ENCODE measurements around the gene DOCK2. TPM values are rescaled to one million over a fixed set of nuclear protein-coding genes. Genes with fewer than 3 reads are reported as not detected.

Gene DOCK2
- total and polyA plus RNA-seq, 5 experiments from 2014 or later, result 59.5 to 182 (median 84.6) TPM

- Mint-ChIP-seq H3K4me1 (peaks cover 23 to 55% (median 53%) of the 10 kb centered on the region in 4 donors), H3K27ac (no peak overlapping the region), H3K36me3 (peaks cover 21 to 69% (median 30%) of the 10 kb centered on the region in 3 donors), H3K9me3 (peaks cover 0 to 17% (median 4%) of the 10 kb centered on the region in 9 donors), H3K4me3 (no peak overlapping the region), H3K27me3 (no peaks in the 10 kb centered on the region)
- ATAC-seq (no peak), DNase-seq (no peak)
- POLR2A ChIA-PET, result no interaction called here
Measured at GRCh38 chr5:169666365-169666764, 29.3 kb downstream of the DOCK2 start.

DNA sequence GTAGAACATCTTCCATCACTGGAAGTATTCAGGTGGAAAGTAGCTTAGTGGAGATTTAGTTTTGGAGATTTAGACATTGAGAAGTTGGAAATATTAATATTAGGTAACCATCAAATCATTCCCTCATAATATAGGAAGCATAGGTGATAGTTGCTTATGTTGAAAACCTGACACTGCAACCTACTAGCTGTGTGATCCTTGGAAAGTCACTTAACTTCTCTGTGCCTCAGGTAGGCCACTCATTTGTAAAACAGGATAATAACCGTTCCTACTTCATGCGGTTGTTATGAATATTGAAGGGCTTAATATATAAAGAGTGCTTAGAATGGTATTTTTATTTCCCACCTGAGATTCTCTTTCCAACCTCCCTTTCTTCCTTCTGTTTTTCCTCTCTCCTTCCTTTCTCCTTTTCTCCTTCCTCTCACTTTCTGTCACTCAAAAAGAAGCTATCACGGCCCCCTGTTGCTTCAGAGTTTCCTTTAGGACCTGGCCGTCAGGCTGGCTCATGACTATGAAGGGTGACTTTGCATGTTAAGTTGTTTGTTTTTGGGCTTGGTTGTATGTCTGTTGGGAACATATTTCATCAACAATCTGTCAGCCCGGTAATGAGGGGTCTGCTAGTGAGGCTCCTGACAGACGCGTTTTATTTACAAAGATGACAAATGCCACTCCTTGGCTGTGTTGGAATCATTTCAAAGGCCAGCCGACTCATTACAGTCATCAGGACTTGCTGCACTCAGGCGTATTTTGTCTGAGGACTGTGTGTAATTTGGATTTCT is 31.0 kb downstream of the DOCK2 start:
- peak overlapping the region in 6 of 10 donors; percentile 8 to 64 (median 44) for H3K27ac Mint-ChIP-seq
- H3K4me1 Mint-ChIP-seq, result peaks cover 19 to 41% (median 37%) of the 10 kb centered on the region in 4 donors
- no peak overlapping the region for H3K4me3 Mint-ChIP-seq
- POLR2A ChIA-PET, result no interaction called here
- peaks cover 0 to 5% (median 0%) of the 10 kb centered on the region in 9 donors for H3K9me3 Mint-ChIP-seq
- peaks cover 5 to 64% (median 21%) of the 10 kb centered on the region in 3 donors for H3K36me3 Mint-ChIP-seq
- no peaks in the 10 kb centered on the region for H3K27me3 Mint-ChIP-seq
- no peak for DNase-seq
- ATAC-seq, result no peak

- Mint-ChIP-seq H3K4me1 (peaks cover 18 to 35% (median 30%) of the 10 kb centered on the region in 4 donors), H3K27ac (peak overlapping the region in 2 of 10 donors; percentile 2 to 64)
Measured at GRCh38 chr5:169668732-169669131, 31.7 kb downstream of the DOCK2 start.

GRCh38 chr5:169670769-169671525 is 33.9 kb downstream of the DOCK2 start:
- Mint-ChIP-seq H3K27ac (peak overlapping the region in 2 of 10 donors; percentile 14 to 47), H3K4me1 (peaks cover 6 to 22% (median 15%) of the 10 kb centered on the region in 4 donors), H3K36me3 (peaks cover 0 to 68% (median 25%) of the 10 kb centered on the region in 3 donors), H3K9me3 (no peaks in the 10 kb centered on the region), H3K27me3 (no peaks in the 10 kb centered on the region), H3K4me3 (no peak overlapping the region)
- POLR2A ChIA-PET, result no interaction called here
- DNase-seq (no peak), ATAC-seq (no peak)

More at GRCh38 chr5:169668732-169669131, 31.7 kb downstream of the DOCK2 start:
- H3K27me3 Mint-ChIP-seq, result no peaks in the 10 kb centered on the region
- ATAC-seq, result no peak
- H3K4me3 Mint-ChIP-seq, result no peak overlapping the region
- no peak for DNase-seq
- POLR2A ChIA-PET, result no interaction called here
- peaks cover 5 to 62% (median 20%) of the 10 kb centered on the region in 3 donors for H3K36me3 Mint-ChIP-seq
- peaks cover 0 to 5% (median 0%) of the 10 kb centered on the region in 9 donors for H3K9me3 Mint-ChIP-seq

DNA sequence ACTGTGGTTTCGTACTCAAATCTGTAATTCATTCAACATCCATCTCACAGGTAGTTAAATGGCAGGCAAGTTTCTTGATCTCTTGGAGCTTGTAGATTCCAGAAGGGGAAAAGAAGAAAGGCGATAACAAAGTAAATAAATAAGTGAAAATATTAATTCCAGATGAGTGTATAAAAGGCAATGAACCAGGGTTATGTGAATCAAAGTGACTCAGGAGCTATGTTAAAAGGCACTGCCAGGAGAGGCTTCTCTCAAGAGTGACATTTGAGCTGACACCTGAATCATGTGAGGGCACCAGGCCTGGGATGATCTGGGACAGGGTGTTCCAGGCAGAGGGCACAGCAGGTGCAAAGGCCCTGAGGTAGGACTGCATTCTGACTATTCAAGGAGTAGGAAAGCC is 45.0 kb downstream of the DOCK2 start:
- Mint-ChIP-seq H3K4me1 (peaks cover 0 to 5% (median 2%) of the 10 kb centered on the region in 4 donors), H3K27ac (no peak overlapping the region), H3K4me3 (no peak overlapping the region), H3K27me3 (no peaks in the 10 kb centered on the region), H3K36me3 (peaks cover 11 to 90% (median 41%) of the 10 kb centered on the region in 3 donors), H3K9me3 (no peaks in the 10 kb centered on the region)
- ATAC-seq (no peak), DNase-seq (no peak)
- POLR2A ChIA-PET, result no interaction called here

GRCh38 chr5:169686137-169686536 is 49.1 kb downstream of the DOCK2 start:
- Mint-ChIP-seq H3K27ac (peak overlapping the region in 3 of 10 donors; percentile 56 to 91 (median 61)), H3K9me3 (no peaks in the 10 kb centered on the region), H3K4me1 (peaks cover 0 to 11% (median 4%) of the 10 kb centered on the region in 4 donors), H3K27me3 (no peaks in the 10 kb centered on the region), H3K36me3 (peaks cover 11 to 97% (median 48%) of the 10 kb centered on the region in 3 donors), H3K4me3 (peak overlapping the region in 1 of 10 donors; percentile 16)
- DNase-seq, result no peak
- POLR2A ChIA-PET, result no interaction called here
- ATAC-seq, result no peak

- DNase-seq, result no peak
- Mint-ChIP-seq H3K4me3 (no peak overlapping the region), H3K4me1 (peaks cover 0 to 13% (median 5%) of the 10 kb centered on the region in 4 donors), H3K36me3 (peaks cover 11 to 93% (median 38%) of the 10 kb centered on the region in 3 donors), H3K27ac (peak overlapping the region in 1 of 10 donors; percentile 33), H3K9me3 (no peaks in the 10 kb centered on the region), H3K27me3 (no peaks in the 10 kb centered on the region)
- POLR2A ChIA-PET, result no interaction called here
- no peak for ATAC-seq
Measured at GRCh38 chr5:169688106-169688505, 51.0 kb downstream of the DOCK2 start.

GRCh38 chr5:169691471-169691870 is 54.4 kb downstream of the DOCK2 start:
- Mint-ChIP-seq H3K9me3 (no peaks in the 10 kb centered on the region), H3K27ac (no peak overlapping the region), H3K27me3 (no peaks in the 10 kb centered on the region), H3K36me3 (peaks cover 10 to 93% (median 43%) of the 10 kb centered on the region in 3 donors), H3K4me3 (no peak overlapping the region), H3K4me1 (peaks cover 0 to 10% (median 7%) of the 10 kb centered on the region in 4 donors)
- ATAC-seq (no peak), DNase-seq (no peak)
- POLR2A ChIA-PET, result no interaction called here

- POLR2A ChIA-PET, result no interaction called here
- ATAC-seq (no peak), DNase-seq (no peak)
- H3K36me3 Mint-ChIP-seq, result peaks cover 10 to 94% (median 47%) of the 10 kb centered on the region in 3 donors
- peak overlapping the region in 1 of 10 donors; percentile 50 for H3K27ac Mint-ChIP-seq
- H3K4me3 Mint-ChIP-seq, result no peak overlapping the region
- H3K9me3 Mint-ChIP-seq, result no peaks in the 10 kb centered on the region
- peaks cover 0 to 10% (median 5%) of the 10 kb centered on the region in 4 donors for H3K4me1 Mint-ChIP-seq
- no peaks in the 10 kb centered on the region for H3K27me3 Mint-ChIP-seq
Measured at GRCh38 chr5:169694091-169694625, 57.1 kb downstream of the DOCK2 start.

DNA sequence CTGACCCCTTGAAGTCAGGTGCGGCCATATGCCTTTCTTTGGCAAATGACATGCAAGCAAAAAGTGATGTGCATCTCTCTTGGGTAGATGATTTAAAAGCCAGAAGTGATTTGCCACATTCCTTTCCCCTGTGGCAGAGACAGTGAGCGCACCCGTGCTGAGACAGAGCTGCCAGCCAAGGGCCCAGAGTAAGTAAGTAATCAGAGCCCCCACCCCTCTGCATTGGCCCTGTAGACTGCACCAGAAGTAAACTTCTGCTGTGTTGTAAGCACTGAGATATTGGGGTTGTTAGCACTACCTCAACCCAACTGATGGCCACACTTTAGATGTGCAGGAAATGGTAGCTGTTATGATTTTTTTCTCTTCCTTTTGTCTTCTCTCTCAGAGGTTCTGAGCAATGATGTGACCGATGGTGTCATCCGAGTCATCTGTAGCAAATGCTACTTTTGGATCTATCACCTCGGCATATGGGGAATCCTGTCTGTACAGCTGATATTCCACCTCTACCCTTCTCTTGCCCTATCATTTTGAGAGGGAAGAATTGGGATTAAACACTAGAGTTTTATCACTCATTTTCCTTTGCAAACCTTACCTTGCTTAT is 58.0 kb downstream of the DOCK2 start:
- ATAC-seq (no peak), DNase-seq (no peak)
- H3K27me3 Mint-ChIP-seq, result no peaks in the 10 kb centered on the region
- POLR2A ChIA-PET, result no interaction called here
- no peak overlapping the region for H3K4me3 Mint-ChIP-seq
- H3K27ac Mint-ChIP-seq, result peak overlapping the region in 2 of 10 donors; percentile 34 to 65
- no peaks in the 10 kb centered on the region for H3K9me3 Mint-ChIP-seq
- H3K36me3 Mint-ChIP-seq, result peaks cover 5 to 94% (median 49%) of the 10 kb centered on the region in 3 donors
- H3K4me1 Mint-ChIP-seq, result peaks cover 0 to 10% (median 5%) of the 10 kb centered on the region in 4 donors

GRCh38 chr5:169695919-169696490 is 58.9 kb downstream of the DOCK2 start:
- peaks cover 5 to 92% (median 48%) of the 10 kb centered on the region in 3 donors for H3K36me3 Mint-ChIP-seq
- no peak overlapping the region for H3K4me3 Mint-ChIP-seq
- H3K27me3 Mint-ChIP-seq, result no peaks in the 10 kb centered on the region
- no peaks in the 10 kb centered on the region for H3K9me3 Mint-ChIP-seq
- POLR2A ChIA-PET, result no interaction called here
- peaks cover 0 to 7% (median 4%) of the 10 kb centered on the region in 4 donors for H3K4me1 Mint-ChIP-seq
- ATAC-seq, result no peak
- DNase-seq, result no peak
- peak overlapping the region in 1 of 10 donors; percentile 26 for H3K27ac Mint-ChIP-seq

Data from naive thymus-derived CD8-positive, alpha-beta T cell (primary cell).